Measurements from ENCODE around the gene VLDLR. TPM values are rescaled to one million over a fixed set of nuclear protein-coding genes. Genes with fewer than 3 reads are reported as not detected.
"Not testable (repeated sequence)": the region's sequence is repeated elsewhere in the genome, so short reads cannot be mapped to it uniquely, and the experiment has no call there.

VLDLR gene
- total and polyA plus RNA-seq, 4 donors: 2.4 to 46.3 (median 24.0) TPM

- intact Hi-C loops (cut with DNase I): no loop called here
- 90% methylated on average over 10 of the region's 10 CpGs for WGBS, 2 donors
- Histone ChIP-seq H3K27me3 (ENCODE audit: control insufficient read depth in 1 of 2, insufficient read depth in 2 of 2, low read length in 1 of 2) (no peaks in the 10 kb centered on the region), H3K27ac (ENCODE audit: low read depth in 1 of 2, low read length in 2 of 2) (no peak overlapping the region), H3K36me3 (ENCODE audit: control insufficient read depth in 1 of 2, insufficient read depth in 2 of 2, low read length in 1 of 2) (no peaks in the 10 kb centered on the region), H3K4me1 (ENCODE audit: control insufficient read depth in 1 of 2, insufficient read depth in 2 of 2, low read length in 2 of 2) (no peaks in the 10 kb centered on the region), H3K9me3 (ENCODE audit: control insufficient read depth, low read length) (no peaks in the 10 kb centered on the region), H3K4me3 (ENCODE audit: low read length in 2 of 2) (no peak overlapping the region)
- DNase-seq: no peak
- ATAC-seq (ENCODE audit: low FRiP score): no peak
Observed at GRCh38 chr9:2700909-2701550, 79.4 kb downstream of the VLDLR start.

GRCh38 chr9:2704504-2704903, 82.9 kb downstream of the VLDLR start:
- no peaks in the 10 kb centered on the region for H3K27me3 ChIP-seq (ENCODE audit: control insufficient read depth in 1 of 2, insufficient read depth in 2 of 2, low read length in 1 of 2)
- ATAC-seq (ENCODE audit: low FRiP score) (no peak), DNase-seq (no peak)
- no peak overlapping the region for H3K4me3 ChIP-seq (ENCODE audit: low read length in 2 of 2)
- intact Hi-C loops (cut with DNase I): no loop called here
- H3K36me3 ChIP-seq (ENCODE audit: control insufficient read depth in 1 of 2, insufficient read depth in 2 of 2, low read length in 1 of 2): no peaks in the 10 kb centered on the region
- H3K4me1 ChIP-seq (ENCODE audit: control insufficient read depth in 1 of 2, insufficient read depth in 2 of 2, low read length in 2 of 2): no peaks in the 10 kb centered on the region
- no peak overlapping the region for H3K27ac ChIP-seq (ENCODE audit: low read depth in 1 of 2, low read length in 2 of 2)
- H3K9me3 ChIP-seq (ENCODE audit: control insufficient read depth, low read length): no peaks in the 10 kb centered on the region

- H3K27ac ChIP-seq (ENCODE audit: low read depth in 1 of 2, low read length in 2 of 2); H3K4me1 ChIP-seq (ENCODE audit: control insufficient read depth in 1 of 2, insufficient read depth in 2 of 2, low read length in 2 of 2); H3K27me3 ChIP-seq (ENCODE audit: control insufficient read depth in 1 of 2, insufficient read depth in 2 of 2, low read length in 1 of 2); H3K4me3 ChIP-seq (ENCODE audit: low read length in 2 of 2); DNase-seq; H3K36me3 ChIP-seq (ENCODE audit: control insufficient read depth in 1 of 2, insufficient read depth in 2 of 2, low read length in 1 of 2); H3K9me3 ChIP-seq (ENCODE audit: control insufficient read depth, low read length); intact Hi-C loops (cut with DNase I); ATAC-seq (ENCODE audit: low FRiP score): not testable (repeated sequence)
- 94 to 98% methylated on average over 3 of the region's 3 CpGs for WGBS, 2 donors
Observed at GRCh38 chr9:2707256-2707655, 85.7 kb downstream of the VLDLR start.

Other genes starting within 250 kb of the VLDLR start
- not detected for gene KCNV2, start 95.7 kb downstream of the VLDLR start, total RNA-seq
- not detected for gene KCNV2, start 95.7 kb downstream of the VLDLR start, polyA plus RNA-seq
- gene PUM3, start 222.3 kb downstream of the VLDLR start, total RNA-seq: 10 to 100 TPM; 45.2 to 48.1 TPM
- 10 to 100 TPM; 21.7 to 35.0 TPM for gene PUM3, start 222.3 kb downstream of the VLDLR start, polyA plus RNA-seq

Data from aorta (tissue), 5 donors.